Forelimb muscle (tissue), 1 donor: ENCODE measurements around the gene TMCC1. TPM values are rescaled to one million over a fixed set of nuclear protein-coding genes. Genes with fewer than 3 reads are reported as not detected.

Experiments
- DNase-seq: peaks from one replicate; pipeline ENCODE4 v3.0.0-alpha.2; 2013; ENCODE audit warnings: low read depth
- polyA plus RNA-seq: library from polyadenylated mRNA; unstranded; fragments of 120-200 nt; gene quantifications from one replicate; pipeline ENCODE4 v1.2.1, GENCODE V29; 2013; ENCODE audit not compliant: insufficient read length

Gene TMCC1
- polyA plus RNA-seq, 1 donor = 40.2 TPM

- no peak for DNase-seq
These were observed 294.4 kb downstream of the TMCC1 start for GRCh38 chr3:129599073-129599472.

- DNase-seq = no peak
These were observed 295.0 kb downstream of the TMCC1 start for GRCh38 chr3:129598484-129598883.

GRCh38 chr3:129598000-129598381 is 295.5 kb downstream of the TMCC1 start:
- no peak for DNase-seq

Other genes with a start within 250 kb of the TMCC1 start
- gene TRH, start 81.0 kb upstream of the TMCC1 start, polyA plus RNA-seq = 0.34 TPM
- 1.3 TPM for gene ALG1L2, start 188.1 kb upstream of the TMCC1 start, polyA plus RNA-seq